C4-2B (cell line): ENCODE data around the gene GPR160.
"Not testable (repeated sequence)": the region's sequence is repeated elsewhere in the genome, so short reads cannot be mapped to it uniquely, and the experiment has no call there.

Experiments
- H3K27ac ChIP-seq: fragments of 450-650 bp; 2 replicates; pipeline ENCODE4 v1.5.1; 2017
- ZFX ChIP-seq: fragments of 450-650 bp; IDR thresholded peaks from 2 replicates; pipeline ENCODE4 v1.6.1; 2017
- TF ChIP-seq, protein P1 (sequence below): fragments of 450-650 bp; conservative IDR thresholded peaks from 2 replicates; pipeline ENCODE4 v1.5.1; 2017; ENCODE audit warnings: mild to moderate bottlenecking

The GPR160 gene

DNA sequence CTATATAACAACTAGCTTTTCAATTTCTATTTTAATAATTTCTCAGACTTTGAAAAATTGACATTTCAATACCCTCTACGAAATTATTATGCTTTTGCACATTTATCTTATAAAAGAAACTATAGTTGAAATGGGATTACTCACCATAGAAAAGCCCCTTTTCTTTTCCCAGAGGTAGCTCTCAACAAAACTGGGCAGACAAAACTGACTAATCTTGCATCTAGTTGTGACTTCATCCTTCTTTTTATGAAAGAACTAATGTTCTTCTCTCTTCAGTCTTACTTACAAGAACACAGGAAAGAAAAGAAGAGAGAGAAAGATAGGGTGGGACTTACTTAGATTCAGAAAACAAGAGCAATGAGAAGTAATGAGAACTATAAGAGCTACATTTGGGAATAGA is 61.0 kb downstream of the GPR160 start:
- H3K27ac ChIP-seq = no peak overlapping the region
- TF ChIP-seq, protein P1, sequence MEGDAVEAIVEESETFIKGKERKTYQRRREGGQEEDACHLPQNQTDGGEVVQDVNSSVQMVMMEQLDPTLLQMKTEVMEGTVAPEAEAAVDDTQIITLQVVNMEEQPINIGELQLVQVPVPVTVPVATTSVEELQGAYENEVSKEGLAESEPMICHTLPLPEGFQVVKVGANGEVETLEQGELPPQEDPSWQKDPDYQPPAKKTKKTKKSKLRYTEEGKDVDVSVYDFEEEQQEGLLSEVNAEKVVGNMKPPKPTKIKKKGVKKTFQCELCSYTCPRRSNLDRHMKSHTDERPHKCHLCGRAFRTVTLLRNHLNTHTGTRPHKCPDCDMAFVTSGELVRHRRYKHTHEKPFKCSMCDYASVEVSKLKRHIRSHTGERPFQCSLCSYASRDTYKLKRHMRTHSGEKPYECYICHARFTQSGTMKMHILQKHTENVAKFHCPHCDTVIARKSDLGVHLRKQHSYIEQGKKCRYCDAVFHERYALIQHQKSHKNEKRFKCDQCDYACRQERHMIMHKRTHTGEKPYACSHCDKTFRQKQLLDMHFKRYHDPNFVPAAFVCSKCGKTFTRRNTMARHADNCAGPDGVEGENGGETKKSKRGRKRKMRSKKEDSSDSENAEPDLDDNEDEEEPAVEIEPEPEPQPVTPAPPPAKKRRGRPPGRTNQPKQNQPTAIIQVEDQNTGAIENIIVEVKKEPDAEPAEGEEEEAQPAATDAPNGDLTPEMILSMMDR = no peak
- TF ChIP-seq ZFX = no peak

- H3K27ac ChIP-seq = no peak overlapping the region
- TF ChIP-seq, protein P1 = no peak
- TF ChIP-seq ZFX = no peak
These were observed 63.1 kb downstream of the GPR160 start for GRCh38 chr3:170100944-170101343.

DNA sequence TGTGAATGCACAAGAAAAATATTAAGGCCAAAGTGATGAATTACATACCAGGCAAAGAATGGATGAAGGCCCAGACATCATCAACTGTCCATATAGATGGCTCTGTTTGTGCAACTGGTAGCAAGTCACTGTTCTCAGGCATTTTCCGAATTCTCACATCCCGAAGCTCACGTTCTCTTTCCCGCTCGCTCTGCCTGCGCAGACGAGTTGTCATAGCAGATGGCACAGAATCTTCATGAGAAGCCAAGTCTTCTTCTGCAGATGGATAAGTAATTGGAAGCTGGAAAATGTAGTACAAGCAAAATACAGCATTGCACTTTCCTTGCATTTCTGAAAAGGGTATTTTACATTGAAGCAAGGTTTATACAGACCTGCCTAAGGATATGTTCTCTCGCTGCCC is 64.6 kb downstream of the GPR160 start:
- TF ChIP-seq, protein P1 = no peak
- TF ChIP-seq ZFX = no peak
- H3K27ac ChIP-seq = no peak overlapping the region

DNA sequence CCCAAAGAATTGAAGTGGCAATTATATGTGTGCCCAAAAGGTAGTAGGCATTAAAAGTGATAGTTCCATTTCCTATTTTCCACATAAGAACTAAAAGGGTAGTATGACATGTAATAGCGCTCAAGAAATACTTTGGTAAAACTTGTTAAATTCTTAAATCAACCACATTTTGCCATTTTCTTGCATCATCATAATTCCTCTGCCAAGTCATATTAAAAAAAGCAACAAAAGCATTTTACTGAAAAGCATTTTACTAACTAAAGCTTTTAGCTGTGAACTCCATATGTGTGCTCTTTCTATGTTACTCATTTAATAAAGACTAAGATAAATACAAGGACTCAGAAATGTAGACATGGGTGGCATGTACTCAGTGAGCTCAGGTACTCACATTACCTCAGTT is 70.1 kb downstream of the GPR160 start:
- no peak overlapping the region for H3K27ac ChIP-seq
- TF ChIP-seq ZFX = no peak
- TF ChIP-seq, protein P1 = no peak

GRCh38 chr3:170108955-170109354 is 71.2 kb downstream of the GPR160 start:
- TF ChIP-seq ZFX = no peak
- TF ChIP-seq, protein P1 = no peak

DNA sequence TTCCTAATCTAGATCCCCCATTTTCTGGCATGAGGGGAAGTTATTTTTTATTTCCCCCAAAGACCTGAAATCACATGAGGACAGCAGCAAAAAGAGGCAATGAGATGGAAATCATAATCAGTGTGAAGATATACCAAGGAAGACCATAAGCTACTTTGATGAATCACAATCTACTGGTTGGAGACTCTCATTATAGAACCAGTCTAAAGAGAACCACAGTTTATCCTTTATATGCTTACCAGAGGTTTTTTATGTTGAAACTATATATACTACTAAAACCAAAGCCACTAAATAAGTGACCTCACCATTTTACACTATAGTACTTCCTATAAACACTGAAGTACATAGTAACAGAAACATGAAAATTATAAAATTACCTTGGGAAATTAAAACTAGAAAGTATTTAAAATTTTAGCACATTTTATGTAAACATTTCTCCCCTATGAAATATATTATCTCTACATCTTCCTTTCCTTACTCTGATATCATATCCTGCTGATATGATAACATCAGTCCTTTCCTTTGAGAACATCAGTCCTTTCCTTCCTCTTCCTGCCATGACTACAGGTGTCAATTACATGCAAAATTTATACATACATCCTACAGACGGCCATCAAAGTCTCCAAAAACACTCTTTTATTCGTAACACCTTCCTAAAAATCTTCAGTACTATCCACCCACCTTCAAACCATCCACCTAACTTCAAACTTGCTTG is 71.9 kb downstream of the GPR160 start:
- no peak overlapping the region for H3K27ac ChIP-seq
- TF ChIP-seq, protein P1 = no peak
- no peak for TF ChIP-seq ZFX

More at GRCh38 chr3:170108955-170109354, 71.2 kb downstream of the GPR160 start:
- H3K27ac ChIP-seq = no peak overlapping the region

DNA sequence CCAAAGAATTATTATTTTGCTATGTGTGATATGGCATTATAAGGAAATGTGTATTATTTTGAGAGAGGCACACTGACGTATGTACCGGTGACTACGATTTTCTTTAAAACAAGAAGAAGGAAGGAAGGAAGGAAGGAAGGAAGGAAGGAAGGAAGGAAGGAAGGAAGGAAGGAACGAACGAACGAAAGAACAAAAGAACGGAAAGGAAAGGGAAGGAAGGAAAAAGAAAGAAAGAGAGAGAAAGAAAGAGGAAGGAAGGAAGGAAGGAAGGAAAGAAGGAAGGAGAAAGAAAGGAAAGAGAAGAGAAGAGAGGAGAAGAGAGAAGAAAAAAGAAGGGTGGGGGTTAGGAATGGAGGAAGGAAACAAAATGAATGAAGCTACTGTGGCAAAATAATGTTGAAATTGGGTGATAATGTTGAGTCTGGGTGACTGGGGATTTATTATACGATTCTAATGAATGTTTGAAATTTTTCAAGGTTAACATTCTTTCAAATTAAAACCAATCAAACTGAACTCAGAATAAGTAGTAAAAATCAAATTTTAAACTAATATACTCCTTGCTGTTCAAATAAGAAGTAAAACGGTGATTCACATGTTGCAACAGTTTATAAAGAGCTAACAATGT is 73.5 kb downstream of the GPR160 start:
- no peak for TF ChIP-seq ZFX
- TF ChIP-seq, protein P1 = no peak
- H3K27ac ChIP-seq = no peak overlapping the region

GRCh38 chr3:170114165-170114564 is 76.4 kb downstream of the GPR160 start:
- not testable (repeated sequence) for H3K27ac ChIP-seq
